ENCODE data around the gene TOR1AIP1. TPM values are rescaled to one million over a fixed set of nuclear protein-coding genes. Genes with fewer than 3 reads are reported as not detected.
"Not testable (repeated sequence)": the region's sequence is repeated elsewhere in the genome, so short reads cannot be mapped to it uniquely, and the experiment has no call there.

Gene TOR1AIP1
- total RNA-seq, 4 donors from 2014 or later: 35.7 to 53.7 (median 48.8) TPM

DNA sequence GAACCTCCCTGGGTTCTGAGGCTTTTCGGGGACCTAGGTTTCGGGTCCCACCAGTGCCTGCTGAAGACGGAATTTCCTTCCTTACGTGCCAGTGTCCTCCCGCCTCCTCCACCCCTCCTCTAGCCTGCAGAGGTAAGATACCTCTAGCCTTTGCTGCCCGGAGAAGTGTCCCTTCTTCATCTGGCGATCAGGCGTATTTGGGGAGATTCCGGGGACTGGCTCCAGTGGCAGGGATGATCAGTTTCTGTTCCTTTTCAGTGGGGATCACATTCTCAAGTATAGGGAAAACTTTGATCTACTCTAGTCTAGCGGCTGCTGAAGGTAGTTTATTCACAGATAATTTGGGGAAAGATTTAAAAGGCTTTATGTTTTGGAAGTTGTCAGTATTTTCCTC, 73.2 kb downstream of the TOR1AIP1 start:
- TF ChIP-seq POLR2A (IDR thresholded peaks at IDR 0.05): no peak
- no peak for TF ChIP-seq CTCF (IDR thresholded peaks at IDR 0.05)
- intact Hi-C loops (cut with DNase I; ENCODE audit: low total_unique reads): no loop called here
- H3K4me3 ChIP-seq (ENCODE audit: low read depth, poor library complexity, severe bottlenecking): peak overlapping the region; percentile 93
- 0% methylated on average over 9 to 10 of the region's 10 CpGs for WGBS, 2 donors
- DNase-seq (ENCODE audit: low spot score in 2 of 2): no peak

- H3K4me3 ChIP-seq (ENCODE audit: low read depth, poor library complexity, severe bottlenecking): peak overlapping the region; percentile 93
- intact Hi-C loops (cut with DNase I; ENCODE audit: low total_unique reads): no loop called here
- 1 to 3% methylated on average over 3 of the region's 3 CpGs for WGBS, 2 donors
- TF ChIP-seq CTCF (IDR thresholded peaks at IDR 0.05) (no peak), POLR2A (IDR thresholded peaks at IDR 0.05) (no peak)
- no peak for DNase-seq (ENCODE audit: low spot score in 2 of 2)
These were observed 73.6 kb downstream of the TOR1AIP1 start for GRCh38 chr1:179955731-179956130.

- H3K4me3 ChIP-seq (ENCODE audit: low read depth, poor library complexity, severe bottlenecking): no peak overlapping the region
- no peak for TF ChIP-seq CTCF (IDR thresholded peaks at IDR 0.05)
- TF ChIP-seq POLR2A (IDR thresholded peaks at IDR 0.05): no peak
- DNase-seq (ENCODE audit: low spot score in 2 of 2): no peak
- 86 to 89% methylated on average over 3 of the region's 3 CpGs for whole genome bisulfite sequencing, 2 donors
- intact Hi-C loops (cut with DNase I; ENCODE audit: low total_unique reads): no loop called here
These were observed 76.3 kb downstream of the TOR1AIP1 start for GRCh38 chr1:179958359-179958758.

GRCh38 chr1:179962168-179962567, 80.1 kb downstream of the TOR1AIP1 start:
- DNase-seq (ENCODE audit: low spot score in 2 of 2); intact Hi-C loops (cut with DNase I; ENCODE audit: low total_unique reads); H3K4me3 ChIP-seq (ENCODE audit: low read depth, poor library complexity, severe bottlenecking): not testable (repeated sequence)
- 98 to 99% methylated on average over 8 of the region's 8 CpGs for WGBS, 2 donors

DNA sequence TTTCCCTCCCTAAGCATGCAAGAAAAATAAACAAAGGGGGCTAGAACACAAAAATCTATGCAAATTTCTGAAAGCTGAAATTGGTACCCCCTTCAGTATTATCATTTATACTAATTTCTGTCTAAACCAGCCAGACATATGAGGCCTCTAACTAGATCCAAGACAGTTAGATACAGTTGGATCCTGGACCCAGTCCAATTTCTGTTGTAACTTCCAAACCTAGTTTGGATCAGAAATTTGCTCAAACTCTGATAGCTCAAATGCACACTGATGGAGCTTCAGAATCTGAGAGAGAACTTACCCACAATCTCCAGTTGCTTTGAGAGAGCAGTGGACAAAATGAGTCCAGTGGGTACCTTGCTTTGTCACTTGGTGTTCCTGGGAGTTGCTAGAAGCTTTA, 84.5 kb downstream of the TOR1AIP1 start:
- intact Hi-C loops (cut with DNase I; ENCODE audit: low total_unique reads): no loop called here
- H3K4me3 ChIP-seq (ENCODE audit: low read depth, poor library complexity, severe bottlenecking): no peak overlapping the region
- no peak for DNase-seq (ENCODE audit: low spot score in 2 of 2)
- TF ChIP-seq POLR2A (IDR thresholded peaks at IDR 0.05): no peak
- no peak for TF ChIP-seq CTCF (IDR thresholded peaks at IDR 0.05)

DNA sequence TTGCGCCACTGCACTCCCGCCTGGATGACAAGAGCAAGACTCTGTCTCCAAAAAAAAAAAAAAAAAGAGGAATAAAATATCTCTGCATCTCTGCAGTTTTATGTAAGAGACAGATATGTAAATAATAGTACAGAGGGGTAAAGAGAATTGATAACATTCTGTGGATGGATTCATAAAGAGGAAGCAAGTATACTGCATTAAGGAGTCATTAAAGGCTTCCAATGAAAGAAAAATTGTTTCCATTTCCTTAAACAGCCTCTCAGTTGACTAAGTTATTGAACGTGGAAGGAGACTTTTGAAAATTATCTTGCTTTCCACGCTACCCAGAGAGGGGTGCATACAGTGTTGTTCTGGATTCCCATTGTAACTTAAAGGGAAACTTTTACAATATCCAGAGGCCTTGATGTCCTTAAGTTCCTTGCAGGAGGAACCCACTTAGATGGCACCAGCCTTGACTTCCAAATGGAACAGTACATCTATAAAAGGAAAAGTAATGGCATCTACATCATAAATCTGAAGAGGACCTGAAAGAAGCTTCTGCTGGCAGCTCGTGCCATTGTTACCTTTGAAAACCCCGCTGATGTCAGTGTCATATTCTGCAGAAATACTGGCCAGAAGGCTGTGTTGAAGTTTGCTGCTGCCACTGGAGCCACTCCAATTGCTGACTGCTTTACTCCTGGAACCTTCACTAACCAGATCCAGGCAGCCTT, 86.4 kb downstream of the TOR1AIP1 start:
- intact Hi-C loops (cut with DNase I; ENCODE audit: low total_unique reads): no loop called here
- TF ChIP-seq POLR2A (IDR thresholded peaks at IDR 0.05) (no peak), CTCF (IDR thresholded peaks at IDR 0.05) (no peak)

More for the DNA sequence above, 86.4 kb downstream of the TOR1AIP1 start:
- DNase-seq (ENCODE audit: low spot score in 2 of 2): no peak
- 87 to 91% methylated on average over 6 of the region's 6 CpGs for WGBS, 2 donors
- no peak overlapping the region for H3K4me3 ChIP-seq (ENCODE audit: low read depth, poor library complexity, severe bottlenecking)

Measured in lower leg skin (tissue), 4 donors.